HG02885 (cell line): ENCODE data around the gene CRTC3.
"Not testable (repeated sequence)": the region's sequence is repeated elsewhere in the genome, so short reads cannot be mapped to it uniquely, and the experiment has no call there.

Experiments used
- ATAC-seq: cut with Tn5 transposase; IDR thresholded peaks from one replicate; pipeline ENCODE4 v1.9.1; 2021; ENCODE audit warnings: mild to moderate bottlenecking; ENCODE audit not compliant: unreplicated experiment, poor library complexity

The CRTC3 gene

DNA sequence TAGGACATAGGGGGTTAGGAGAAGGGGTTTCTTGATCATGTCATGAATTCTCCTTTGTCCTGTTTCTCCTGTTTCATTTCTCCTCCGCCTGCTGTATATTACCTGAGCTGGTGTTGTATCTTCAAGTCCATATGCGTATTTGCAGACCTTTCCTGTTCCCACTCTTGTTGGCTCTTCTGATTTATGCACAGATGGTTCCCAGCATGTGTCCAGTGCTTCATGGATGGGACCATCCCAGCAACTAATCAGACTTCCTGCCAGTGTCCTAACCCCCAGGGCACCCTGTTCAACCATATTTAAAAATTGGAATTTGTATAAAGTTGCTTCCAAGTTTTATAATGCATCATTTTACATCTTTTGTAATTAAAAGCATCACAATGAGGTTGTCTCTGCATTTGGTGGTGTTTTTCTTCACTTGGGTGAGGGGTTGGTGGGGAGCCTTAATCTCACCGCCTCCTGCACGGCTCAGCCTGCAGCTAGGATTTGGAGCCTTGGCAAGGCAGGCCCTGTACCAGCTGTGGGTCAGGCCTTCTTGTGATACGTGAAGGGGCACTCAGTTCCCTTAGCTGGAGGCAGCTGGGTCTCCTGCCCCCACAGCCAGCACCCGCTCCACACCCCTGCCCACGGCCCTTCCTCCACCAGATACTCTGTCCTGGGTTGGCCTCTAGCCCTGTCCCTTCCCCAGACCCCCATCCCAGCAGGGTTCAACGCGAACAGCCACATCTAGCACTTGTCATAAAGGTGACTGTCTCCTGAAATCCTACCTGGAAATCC is 115.4 kb downstream of the CRTC3 start:
- no peak for ATAC-seq

DNA sequence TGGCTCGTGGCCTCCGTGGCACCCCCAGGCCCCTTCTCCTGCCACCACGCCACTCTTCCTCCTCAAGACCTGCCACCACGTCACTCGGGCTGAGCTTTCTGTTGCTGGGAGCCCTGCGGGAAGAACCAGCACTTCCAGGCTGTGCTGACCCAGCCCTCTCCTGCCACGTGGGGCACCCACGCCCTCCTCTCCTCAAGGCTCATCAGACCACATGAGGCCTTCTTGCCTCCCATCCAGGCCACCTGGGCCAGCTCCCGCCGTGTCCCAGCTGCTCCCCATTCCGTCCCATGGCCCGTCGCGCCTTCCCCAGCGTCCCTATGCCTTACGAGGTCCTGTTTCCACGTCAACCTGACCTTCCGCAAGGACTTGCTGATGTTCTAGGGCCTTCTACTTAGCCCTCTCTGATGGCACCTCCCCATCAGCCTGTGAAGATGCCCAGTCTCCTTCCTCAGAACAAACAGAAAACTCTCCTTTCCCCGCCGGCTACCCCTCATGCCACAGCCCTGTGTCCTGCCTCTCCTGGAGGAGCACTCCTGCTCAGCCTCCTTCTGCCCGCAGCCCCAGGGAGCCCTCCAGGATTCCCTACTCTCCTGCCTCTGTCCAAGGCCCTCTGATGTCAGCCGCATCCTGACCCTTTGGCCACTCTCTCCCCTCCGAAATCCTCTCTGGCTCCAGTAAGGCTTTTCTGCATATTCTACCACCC is 116.3 kb downstream of the CRTC3 start:
- ATAC-seq: no peak

DNA sequence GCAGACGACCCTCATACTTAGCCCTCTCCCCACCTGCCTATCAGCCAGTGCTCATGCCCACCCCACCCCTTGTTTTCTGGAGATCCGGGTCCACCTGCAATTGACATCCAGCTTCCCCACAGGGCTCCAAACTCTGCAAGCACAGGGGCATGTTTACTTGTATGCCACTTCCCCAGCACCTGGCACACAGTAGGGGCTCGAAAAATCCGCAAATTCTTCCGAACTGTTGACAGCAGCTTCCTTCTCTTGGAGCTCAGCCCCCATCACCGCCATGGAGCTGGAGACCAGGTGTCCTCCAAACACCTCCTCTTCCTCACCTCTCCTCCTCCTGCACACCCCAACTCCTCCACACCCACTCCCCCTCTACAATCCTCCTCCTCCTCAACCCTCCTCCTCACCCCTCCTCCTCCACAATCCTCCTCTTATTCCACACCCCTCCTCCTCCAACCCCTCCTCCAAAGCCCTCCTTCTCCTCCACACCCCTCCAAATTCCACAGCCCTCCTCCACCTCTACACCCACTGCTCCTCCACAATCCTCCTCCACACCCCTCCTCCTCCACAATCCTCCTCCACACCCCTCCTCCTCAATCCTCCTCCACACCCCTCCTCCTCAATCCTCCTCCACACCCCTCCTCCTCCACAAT is 117.1 kb downstream of the CRTC3 start:
- no peak for ATAC-seq

DNA sequence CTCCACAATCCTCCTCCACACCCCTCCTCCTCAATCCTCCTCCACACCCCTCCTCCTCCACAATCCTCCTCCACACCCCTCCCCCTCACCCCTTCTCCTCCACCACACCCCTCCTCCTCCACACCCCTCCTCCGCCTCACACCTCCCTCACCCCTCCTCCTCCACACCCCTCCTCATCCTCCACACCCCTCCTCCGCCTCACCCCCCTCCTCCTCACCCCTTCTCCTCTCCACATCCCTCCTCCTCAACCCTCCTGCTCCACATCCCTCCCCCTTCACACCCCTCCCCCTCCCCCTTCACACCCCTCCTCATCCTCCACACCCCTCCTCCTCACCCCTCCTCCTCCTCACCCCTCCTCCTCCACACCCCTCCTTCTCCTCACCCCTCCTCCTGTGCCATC is 117.6 kb downstream of the CRTC3 start:
- ATAC-seq: no peak

DNA sequence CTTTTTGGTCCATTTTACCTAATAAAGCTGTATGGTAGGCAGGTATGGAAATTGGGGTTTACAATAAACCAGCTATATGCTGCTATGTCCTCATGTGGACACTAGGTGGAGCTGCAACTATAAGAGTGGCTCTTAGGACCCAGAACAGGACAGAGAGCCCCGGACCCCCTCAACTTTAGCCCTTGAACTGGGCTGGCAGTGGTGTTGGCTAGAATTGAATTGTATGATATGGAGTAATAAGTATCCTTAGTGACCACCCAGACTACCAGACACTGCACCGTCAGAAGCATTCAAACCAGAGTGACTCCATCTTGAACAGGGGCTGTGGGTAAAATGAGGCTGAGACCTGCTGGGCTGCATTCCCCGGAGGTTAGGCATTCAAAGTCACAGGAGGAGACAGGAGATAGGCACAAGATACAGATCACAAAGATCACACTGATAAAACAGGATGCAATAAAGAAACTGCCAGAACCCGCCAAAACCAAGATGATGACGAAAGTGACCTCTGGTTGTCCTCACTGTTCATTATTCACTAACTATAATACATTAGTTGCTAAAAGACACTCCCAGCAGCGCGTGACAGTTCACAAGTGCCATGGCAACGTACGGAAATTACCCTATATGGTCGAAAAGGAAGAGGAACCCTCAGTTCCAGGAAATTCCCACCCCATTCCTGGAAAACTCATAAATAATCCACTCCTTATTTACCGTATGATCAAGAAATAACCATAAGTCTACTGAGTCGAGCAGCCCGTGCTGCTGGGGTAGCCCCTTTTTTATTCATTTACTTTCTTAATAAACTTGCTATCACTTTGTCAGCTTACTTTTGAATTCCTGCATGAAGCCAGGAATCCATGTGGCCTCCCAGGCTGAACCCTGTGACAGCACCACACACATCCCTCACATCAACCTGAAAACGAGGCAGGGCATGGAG is 118.7 kb downstream of the CRTC3 start:
- ATAC-seq: peak; percentile 62

DNA sequence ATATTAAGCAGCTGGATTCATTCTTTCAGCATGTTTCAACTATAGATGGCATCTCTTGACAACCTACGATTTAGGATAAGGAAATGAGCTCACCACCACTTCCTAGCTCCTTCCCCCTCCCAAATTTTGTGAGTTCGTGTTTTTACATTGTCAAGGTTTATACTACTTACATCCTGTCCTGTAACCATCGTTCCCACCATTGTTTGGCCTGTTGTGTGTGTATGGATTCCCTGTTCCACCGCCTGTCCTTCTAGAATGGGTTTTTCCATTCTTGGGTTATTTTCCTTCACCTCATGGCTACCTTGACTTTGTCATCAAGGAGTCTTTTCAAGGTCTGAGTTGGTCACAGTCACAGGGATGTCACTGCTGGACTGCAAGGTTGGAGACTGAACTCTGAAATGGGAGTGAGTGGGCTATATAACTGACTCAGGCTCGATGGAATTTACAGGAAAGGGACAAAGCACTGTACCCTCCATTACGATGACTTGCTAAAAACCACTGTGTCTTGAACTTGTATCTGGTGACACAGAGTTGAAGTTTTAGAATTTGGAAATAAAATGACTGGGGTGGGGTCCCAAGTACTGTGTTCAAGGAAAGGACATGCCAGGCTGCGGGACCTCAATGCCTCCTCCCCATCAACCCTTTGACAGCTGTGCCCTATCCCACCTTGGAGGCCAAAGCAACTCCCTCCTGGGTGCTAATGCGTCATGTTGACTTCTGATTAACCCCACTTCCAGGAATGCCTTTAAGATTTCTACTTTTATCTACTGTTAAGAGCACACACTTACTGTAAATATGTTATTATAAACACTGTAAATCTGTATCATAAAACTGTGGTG is 120.6 kb downstream of the CRTC3 start:
- no peak for ATAC-seq

DNA sequence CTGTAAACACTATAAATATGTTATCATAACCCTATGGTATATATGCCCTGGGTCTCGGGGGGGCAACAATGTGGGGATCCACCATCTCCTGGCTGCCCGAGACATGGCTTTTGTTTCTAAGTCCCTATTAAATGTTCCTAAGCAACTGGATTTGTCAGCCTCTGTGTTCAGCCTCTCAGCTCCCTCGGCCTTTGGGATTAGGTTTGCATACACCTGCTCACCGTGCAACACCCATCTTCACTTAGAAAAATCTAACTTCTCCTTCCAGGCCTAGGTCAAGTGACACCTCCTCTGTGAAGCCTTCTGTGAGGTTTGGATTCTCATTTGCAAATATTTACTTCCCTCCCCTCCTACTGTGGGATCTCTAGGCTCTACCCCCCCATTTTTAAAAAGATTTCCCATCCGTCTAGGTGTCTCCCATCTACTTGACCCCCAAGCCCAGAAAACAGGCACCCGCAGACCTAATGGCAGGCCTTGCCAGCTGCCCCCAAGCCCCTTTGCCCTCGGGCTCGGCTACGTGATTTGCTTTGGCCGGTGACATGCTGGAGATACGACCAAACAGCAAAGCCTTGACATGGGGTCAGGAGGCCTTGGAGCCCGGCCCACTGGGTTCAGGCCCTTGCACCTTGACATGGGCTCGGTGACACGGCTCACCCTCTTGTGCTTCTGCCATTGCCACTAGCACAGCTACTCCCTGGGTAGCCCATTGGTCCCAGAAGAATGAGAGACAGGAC is 121.4 kb downstream of the CRTC3 start:
- no peak for ATAC-seq

DNA sequence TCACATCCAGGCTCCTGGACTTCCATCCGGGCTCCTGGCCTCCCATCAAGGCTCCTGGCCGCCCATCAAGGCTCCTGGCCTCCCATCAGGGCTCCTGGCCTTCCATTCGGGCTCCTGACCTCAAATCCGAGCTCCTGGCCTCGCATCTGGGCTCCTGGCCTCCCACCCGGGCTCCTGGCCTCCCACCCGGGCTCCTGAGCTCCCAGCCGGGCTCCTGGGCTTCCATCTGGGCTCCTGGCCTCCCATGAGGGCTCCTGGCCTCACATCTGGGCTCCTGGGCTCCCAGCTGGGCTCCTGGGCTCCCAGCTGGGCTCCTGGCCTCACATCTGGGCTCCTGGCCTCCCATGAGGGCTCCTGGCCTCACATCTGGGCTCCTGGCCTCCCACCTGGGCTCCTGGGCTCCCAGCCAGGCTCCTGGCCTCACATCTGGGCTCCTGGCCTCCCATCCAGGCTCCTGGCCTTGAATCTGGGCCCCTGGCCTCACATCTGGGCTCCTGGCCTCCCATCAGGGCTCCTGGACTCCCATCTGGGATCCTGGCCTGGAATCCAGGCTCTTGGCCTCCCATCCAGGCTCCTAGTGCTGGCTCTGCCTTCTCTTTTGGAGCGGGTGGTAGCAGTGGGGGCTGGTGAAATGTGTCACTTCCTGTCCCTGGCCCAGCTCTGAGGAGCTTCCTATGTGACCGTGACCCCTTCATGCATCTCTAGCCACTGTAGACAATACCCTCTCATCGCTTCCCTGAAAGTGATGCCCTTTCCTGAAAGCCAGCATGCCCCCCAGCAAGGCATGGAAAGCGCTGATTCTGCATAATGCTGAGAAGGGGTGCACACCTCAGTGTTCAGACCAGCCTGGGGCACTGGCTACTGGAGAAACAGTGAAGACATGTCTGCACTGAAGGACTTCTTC is 124.8 kb downstream of the CRTC3 start:
- no peak for ATAC-seq

DNA sequence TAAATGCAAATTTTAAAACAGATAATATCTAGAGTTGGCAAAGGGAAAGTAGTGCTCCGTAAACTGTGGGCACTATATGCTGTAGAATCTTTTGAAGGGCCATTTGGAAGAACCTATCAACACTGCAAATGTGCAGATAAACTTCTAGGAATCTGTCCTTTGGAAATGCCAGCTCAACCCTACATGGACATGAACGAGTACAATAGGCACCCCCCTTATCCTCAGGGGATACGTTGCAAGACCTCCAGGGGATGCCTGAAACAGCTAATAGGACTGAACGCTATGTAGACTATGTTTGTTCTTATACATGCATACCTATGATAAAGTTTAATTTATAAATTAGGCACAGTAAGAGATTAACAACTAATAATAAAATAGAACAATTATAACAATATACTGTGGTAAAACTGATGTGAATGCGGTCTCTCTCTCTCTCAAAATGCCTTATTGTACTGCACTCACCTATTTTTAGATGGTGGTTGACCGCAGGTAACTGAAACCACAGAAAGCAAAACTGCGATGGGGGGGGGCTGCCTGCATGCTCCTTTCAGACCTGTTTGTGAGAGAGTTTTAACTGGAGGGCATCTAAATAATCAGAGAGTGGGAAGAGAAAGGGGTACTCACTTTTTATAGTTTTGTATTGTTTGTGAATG is 127.9 kb downstream of the CRTC3 start:
- peak; percentile 37 for ATAC-seq

DNA sequence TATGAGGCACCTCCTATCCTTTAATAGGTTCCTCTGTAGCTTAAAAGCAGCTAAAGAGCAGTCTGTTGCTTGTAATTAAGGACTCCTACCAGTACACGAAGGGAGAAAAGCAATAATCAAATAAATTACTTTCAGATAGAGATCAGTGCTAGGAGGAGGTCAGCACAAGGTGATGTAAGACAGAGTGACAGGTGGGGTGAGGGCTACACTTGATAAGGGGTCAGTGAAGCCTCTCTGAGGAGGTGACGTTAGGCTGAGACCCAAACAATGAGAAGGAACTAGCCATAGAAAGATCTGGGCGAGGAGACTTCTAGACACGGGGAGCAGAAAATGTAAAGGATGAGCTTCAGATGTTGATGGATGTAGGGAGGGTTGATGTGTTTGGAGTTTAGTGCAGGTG is 129.8 kb downstream of the CRTC3 start:
- no peak for ATAC-seq

DNA sequence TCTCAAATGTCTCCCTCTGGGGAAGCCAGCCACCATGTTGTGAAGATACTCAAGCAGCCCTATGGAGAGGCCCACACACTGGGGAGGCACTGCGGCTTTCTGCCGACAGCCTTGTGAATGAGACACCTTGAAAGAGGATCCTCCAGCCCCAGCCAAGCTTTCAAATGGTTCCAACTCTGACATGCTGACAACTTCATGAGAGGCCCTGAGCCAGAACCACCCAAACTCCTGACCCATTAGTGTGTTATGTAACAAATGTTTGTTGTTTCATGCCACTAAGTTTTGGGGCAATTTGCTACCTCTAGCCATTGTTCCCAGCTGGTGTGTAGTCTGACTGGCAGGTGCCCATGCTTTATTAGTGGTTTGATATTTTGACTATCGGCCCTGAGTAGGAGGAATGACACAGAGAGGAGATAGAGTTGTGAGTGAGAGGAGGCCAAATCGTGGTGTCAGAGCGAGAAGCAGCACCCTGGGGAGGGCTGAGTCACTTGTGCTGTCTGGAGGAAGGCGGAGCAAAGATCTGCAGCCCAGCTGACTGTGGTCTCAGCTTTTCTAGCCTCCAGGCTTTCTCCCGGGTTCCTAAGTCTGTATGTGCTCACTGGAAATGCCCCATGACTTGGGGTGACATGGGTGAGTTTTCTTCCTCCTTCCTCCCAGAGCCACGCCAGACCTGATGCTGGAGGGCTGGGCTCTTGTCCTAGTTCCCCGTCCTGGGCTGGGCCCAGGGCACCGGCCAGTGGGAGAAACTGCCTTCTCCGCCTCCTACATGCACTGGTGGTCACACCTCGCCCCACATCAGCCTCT is 130.7 kb downstream of the CRTC3 start:
- peak; percentile 59 for ATAC-seq

DNA sequence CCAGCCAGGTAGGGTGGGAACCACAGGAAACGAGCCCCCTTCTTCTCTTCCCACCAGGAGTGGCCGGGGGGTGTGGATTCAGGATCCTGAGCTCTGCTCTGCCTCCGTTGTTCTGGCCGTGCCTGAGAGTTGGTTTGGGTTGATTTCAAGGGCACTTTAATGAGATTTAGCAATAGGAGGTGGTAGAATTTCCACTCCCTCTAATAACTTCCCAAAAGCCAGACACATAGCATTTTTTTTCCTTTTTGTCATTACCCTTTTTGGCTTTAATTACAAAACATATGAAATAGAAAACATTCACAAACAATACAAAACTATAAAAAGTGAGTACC is 131.2 kb downstream of the CRTC3 start:
- ATAC-seq: not testable (repeated sequence)

DNA sequence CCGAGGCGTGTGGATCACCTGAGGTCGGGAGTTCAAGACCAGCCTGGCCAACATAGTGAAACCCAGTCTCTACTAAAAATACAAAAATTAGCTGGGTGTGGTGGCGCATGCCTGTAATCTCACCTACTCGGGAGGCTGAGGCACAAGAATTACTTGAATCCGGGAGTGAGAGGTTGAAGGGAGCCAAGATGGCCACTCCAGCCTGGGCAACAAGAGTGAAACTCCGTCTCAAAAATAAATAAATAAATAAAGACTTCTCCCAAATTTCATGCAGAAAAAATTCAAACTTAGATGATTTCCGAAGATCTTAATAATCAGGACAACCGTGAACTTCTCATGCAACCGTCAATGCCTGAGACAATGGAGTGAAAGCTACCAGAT is 134.3 kb downstream of the CRTC3 start:
- not testable (repeated sequence) for ATAC-seq

DNA sequence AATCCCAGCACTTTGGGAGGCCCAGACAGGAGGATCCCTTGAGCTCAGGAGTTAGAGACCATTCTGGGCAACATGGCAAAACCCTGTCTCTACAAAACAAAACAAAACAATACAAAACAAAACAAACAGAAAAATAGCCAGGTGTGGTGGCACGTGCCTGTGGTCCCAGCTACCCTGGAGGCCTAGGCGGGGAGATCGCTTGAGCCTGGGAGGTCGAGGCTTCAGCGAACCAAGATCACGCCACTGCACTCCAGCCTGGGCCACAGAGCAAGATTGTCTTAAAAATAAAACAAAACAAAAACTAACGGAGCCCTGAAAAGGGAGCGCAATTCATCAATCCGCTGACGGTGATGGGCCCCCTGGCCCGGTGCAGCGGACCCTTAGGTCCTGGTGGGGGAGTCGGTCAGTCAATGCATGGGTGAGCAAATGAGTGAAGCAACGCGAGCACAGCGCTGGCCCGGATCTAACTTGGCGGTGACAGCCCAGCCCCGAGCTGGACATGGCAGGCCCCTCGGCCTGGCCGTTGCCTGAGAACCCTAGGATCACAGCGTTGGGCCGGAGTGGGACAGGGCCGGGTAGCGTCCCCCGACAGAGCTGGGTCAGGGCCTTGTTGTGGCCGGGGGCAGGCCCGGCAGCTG is 135.0 kb downstream of the CRTC3 start:
- peak; percentile 3 for ATAC-seq

DNA sequence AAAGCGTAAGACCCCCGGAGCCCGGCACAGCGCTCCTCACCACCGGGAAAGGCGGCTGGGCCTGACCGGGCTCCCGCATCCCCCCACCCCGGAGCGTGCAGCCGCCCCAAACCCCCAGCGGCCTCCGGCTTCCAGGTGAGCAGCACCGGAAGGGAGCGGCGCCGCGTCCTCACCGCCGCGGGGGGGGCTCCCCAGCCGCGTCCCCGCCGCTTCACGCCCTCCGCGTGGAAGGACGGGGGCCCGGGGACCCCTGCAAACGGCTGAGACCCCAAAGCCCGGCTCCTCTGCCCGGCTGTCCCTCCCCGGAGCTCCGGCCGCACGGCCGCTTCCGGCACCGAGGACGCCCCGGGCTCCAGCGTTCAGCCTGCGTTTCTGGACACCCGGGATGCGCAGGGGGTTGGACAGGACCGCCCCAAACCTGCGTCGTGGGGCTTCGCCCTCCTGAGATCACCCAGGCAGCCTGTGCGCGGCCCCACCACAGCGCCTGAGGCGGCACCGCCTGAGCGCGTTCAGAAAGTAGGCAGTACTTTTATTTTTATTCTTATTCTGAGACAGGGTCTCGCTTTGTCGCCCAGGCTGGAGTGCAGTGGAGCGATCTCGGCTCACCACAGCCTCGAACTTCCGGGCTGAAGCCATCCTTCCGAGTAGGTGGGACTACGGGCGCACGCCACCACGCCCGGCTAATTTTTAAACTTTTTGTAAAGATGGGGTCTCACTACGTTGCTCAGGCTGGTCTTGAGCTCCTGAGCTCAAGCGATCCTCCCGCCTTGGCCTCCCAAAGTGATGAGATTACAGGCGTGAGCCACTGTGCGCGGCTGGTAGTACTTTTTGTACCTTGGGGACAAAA is 135.8 kb downstream of the CRTC3 start:
- peak; percentile 70 for ATAC-seq
